ENCODE measurements around the gene DLEU7. TPM values are rescaled to one million over a fixed set of nuclear protein-coding genes. Genes with fewer than 3 reads are reported as not detected.

DLEU7 gene
- total RNA-seq, 2 donors from 2014 or later = 0.20 TPM; not detected in 1

DNA sequence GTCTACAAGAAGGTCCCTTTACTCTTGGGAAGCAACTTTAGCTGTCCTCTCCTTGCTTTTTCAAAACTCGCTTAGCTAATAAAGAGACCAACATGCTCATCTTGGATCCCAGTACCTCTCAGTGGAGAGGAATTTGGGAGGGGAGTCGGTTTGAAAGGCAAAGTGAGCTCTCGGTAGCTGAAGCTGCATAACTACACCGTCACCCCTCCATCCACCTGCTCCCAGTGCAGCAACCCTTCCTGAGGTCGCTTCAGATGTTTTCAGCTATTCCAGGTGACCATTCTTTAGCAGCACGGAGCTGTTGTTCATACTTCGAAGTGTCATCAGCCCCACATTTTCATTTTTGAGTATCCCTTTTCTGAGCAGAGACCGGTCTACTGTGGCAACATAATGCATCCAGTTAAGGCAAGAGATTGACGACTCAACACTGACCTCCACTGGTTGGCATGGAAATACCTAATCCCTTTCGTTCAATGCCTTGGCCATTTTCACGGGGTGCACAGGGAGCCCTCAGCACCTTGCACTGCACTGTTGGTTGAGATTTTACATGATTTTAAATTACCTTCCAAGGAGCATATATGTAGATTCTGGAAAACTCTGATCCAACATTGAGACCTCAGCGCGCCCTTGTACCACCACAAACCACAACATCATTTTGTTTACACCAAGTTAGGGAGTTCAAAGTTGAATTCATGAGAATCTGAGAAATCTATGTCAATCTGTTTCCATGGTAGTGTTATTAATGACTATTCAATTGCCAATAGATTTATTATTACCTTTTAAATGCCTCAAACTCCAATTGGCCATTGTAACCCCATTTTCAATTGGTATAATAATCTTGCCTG lies 42.2 kb downstream of the DLEU7 start:
- intact Hi-C loops (cut with DNase I, micrococcal nuclease) = no loop called here
- ATAC-seq (peak; percentile 89), DNase-seq (peak; percentile 42 to 44)

DNA sequence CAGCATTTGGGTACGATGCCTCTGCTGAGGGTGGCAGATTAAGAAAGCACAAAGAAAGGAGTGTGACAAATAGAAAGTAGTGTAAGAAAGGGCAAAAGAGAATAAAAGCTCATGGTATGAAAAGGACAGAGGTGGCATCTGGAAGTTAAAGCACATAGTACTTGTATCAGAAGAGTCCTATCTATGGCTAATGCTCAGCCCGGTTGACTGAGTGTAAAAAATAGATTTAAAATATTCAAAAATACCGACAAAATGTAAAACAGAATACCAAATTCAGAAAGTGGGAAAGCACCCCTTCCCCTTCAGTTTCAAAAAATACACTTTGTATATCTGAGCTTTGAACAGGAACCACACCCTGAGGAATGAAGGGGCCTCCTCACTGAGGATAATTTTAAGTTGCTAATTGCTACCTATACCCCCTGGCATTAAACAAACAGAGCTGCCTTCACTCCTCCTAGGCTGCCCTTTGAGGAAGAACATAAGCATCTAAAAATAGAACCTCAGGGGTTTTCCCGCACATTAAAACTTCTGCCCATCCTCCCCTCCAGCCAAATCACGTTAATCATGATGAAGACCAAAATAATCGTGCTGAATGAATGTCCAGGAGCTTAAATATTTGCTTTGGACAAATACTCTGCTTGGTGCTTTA lies 43.3 kb downstream of the DLEU7 start:
- ATAC-seq = no peak
- no peak for DNase-seq
- intact Hi-C loops (cut with DNase I, micrococcal nuclease) = no loop called here

DNA sequence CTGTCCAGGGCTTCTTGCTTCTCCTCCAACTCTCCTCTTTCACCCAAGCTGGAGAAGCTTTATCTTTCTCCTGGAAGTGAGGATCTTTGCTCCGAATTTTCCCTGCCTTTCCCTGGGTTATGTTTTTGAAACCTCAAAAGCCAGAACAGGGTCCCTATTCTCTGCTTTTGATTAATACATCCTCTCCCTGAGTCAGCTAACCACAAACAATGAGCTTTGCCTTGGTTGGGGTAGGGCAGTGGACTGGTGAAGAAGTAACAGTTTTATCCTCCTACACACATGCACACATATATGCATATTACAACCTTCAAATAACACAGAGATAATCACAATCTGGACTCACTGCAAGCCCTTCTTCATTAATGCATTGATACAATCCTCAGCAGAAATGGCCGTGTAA lies 44.6 kb downstream of the DLEU7 start:
- no peak for ATAC-seq
- intact Hi-C loops (cut with DNase I, micrococcal nuclease) = no loop called here

DNA sequence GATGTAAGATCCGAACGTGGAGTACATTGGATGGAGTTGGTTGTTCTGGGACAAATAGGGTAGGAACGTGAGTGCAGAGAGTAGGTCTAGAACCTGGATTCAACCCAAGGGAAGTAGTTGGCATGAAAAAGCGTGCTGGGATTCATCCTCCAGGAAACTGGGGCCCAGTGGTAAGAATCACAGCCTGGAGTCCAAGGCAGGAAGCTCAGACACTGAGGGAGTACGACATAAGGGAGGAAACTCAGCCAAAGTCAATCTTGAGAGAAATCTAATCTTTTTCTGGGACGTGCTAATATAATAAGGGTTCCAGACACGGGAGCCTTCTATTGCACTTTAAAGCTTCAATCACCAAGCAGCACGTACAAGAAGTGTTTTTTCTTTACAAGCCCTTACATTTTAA lies 46.4 kb downstream of the DLEU7 start:
- intact Hi-C loops (cut with DNase I, micrococcal nuclease) = no loop called here
- DNase-seq (no peak), ATAC-seq (no peak)

More for the DNA sequence above, 44.6 kb downstream of the DLEU7 start:
- no peak for DNase-seq

DNA sequence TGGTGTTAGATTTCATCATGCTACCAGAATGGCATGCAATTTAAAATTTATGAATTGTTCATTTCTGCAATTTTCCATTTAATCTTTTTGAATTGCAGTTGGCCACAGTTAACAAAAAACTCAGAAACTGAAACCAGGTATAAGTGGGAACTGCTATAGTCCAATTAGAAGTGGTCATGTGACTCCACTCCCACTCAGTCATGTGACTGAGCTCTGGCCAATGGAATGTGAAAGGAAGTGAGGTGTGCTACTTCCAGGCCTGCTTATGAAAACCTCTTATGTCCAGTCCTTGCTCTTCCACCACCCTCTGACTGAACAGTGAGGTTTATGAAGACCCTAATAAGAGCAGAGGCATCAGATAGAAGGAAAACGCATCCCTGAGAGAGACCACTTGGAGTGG lies 47.0 kb downstream of the DLEU7 start:
- ATAC-seq (no peak), DNase-seq (no peak)
- intact Hi-C loops (cut with DNase I, micrococcal nuclease) = no loop called here

DNA sequence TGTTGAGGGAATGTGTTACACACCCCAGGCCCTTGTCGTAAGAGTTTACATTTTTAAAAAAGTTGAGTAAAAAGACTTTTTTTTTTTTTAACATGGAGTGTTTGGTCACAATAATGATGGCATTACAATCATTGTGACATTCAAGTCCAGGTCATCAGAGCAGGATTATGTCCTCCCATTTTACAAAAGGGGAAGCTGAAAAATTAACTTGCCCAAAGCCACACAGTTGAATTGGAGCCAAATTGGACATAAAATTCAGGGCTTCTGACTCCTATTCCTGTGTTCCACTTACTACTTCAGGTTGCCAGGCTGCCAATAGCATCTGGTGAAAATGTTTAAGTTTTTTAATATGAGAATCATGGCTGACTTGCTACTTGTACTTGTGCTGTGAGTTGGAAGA lies 49.3 kb downstream of the DLEU7 start:
- DNase-seq = no peak
- ATAC-seq = no peak
- intact Hi-C loops (cut with DNase I, micrococcal nuclease) = no loop called here

DNA sequence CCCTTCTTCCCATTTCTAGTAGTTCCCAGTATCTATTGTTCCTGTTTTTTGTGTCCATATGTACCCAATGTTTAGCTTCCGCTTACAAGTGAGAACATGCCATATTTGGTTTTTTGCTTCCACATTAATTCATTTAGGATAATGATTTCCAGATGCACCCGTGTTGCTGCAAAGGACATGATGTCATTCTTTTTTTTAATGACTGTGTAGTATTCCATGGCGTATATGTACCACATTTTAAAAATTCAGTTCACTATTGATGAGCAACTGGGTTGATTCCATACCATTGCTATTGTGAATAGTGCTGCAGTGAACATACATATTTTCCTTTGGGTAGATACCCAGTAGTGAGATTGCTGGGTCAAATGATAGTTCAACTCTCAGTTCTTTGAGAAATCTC lies 50.5 kb downstream of the DLEU7 start:
- no peak for ATAC-seq
- intact Hi-C loops (cut with DNase I, micrococcal nuclease) = no loop called here

DNA sequence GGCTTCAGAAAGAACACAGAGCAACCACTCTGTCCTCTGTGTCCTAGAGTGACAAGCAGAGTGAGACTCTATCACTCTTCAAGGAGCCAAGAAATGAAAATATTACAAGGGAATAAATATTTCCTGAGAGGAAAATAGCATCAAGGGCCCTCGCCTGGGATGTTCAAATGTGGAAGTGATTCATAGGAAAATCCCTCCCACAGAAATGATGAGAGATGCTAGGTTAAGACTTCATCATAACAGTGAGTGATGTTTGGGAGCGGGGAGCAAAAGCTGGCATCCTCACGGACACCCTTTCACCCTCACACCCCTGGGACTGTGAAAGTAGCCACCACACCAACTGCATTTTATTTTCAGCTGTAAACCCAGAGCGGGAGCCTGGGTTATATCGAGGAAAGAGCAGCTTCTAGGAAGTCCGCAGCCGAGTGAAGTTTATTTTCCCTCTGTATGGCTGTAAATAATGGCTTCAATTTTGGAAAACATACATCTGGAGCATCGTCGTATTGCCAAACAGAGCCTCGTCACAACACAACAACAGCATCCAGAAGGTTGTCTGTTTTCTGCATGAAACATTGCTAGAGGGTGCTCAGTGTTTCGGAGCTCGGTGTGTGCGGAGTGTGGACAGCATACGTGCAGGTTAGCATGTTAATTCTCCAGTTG lies 54.8 kb downstream of the DLEU7 start:
- no peak for DNase-seq
- no peak for ATAC-seq
- intact Hi-C loops (cut with DNase I, micrococcal nuclease) = no loop called here

More for the DNA sequence above, 50.5 kb downstream of the DLEU7 start:
- no peak for DNase-seq

DNA sequence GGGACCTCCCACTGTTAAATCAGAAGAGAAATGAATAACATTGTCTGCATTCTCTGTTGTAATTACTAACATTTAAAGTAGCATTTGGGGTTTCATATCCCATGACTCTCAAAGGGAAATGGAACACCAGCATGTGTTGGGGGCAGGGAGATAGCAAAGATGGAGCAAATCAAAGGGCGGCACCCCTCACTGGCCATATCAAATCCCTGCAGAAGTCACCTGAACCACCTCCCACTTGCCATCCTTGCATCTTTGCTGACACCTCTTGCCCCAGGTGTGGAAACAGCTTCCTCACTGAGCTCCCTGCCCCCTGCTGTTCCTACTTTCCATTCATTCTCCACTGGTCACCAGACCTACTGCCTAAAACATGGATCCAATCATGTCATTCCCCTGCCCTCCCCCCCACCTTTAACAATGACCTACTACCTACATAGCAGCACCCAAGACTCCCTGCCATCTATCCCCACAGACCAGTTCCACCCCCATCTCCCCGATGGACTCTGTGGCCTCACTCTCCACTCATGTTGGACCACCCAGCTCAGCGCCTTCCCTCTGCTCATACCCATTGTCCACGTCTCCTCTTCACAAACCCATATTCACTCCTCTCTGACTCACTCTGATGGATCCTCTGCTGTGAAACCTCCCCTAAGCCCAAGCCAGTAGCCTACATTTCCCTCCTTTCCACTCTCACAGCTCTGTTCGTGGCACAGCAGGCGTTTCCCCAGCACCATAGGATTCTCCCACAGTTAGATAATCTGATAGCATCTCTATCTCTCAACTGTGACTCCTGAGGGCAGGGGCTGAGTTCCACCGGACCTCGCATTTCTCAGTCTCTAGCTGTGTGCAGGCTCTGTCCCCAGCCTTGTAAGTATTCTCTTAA lies 55.9 kb downstream of the DLEU7 start:
- DNase-seq = no peak
- ATAC-seq = no peak
- intact Hi-C loops (cut with DNase I, micrococcal nuclease) = no loop called here

DNA sequence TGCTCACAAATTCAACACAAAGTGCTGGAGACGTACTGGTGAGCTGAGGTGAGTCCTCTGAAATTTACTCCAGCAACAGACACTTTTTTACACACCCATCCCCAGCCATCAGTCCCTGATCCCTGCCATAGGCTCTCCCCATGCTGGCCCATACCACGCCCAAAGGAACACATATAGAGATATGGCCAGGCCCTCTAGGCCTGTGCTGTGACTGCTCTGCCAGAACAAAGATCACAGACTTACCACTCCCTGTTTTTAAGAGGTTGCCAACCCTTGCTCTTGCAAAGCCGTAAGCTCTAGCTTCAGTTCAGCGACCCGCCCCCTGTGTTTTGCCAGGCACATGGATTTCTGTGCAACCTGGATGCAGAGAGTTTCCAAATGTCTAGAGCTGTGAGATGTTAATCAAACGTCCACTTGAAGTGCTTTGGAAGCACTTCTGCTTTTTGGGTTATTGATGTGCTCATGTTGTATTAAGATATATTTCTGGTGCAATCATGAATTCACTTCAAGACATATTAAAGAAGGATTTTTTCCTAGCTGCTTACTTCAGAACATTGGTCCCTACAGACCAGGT lies 59.7 kb downstream of the DLEU7 start:
- no peak for DNase-seq
- ATAC-seq = peak; percentile 42
- intact Hi-C loops (cut with DNase I, micrococcal nuclease) = no loop called here

DNA sequence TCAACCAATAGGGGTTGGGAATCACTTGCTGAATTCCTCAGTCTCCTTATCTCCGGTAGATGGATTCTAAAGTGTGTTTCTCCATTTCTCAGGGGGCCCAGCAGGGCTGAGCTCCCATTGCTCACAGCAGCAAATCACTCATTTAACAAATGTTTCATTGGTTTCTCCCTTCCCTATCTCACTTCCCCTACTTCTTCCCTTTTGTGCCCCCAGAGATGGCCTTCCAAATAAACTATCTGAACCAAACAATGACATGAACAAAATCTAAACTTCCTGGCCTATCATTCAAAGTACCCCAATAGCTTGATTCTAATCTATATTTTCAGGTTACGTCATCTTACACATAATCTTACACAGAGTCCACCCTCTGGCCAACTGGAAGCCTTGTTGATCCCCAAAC lies 60.4 kb downstream of the DLEU7 start:
- no peak for ATAC-seq
- intact Hi-C loops (cut with DNase I, micrococcal nuclease) = no loop called here
- no peak for DNase-seq

DNA sequence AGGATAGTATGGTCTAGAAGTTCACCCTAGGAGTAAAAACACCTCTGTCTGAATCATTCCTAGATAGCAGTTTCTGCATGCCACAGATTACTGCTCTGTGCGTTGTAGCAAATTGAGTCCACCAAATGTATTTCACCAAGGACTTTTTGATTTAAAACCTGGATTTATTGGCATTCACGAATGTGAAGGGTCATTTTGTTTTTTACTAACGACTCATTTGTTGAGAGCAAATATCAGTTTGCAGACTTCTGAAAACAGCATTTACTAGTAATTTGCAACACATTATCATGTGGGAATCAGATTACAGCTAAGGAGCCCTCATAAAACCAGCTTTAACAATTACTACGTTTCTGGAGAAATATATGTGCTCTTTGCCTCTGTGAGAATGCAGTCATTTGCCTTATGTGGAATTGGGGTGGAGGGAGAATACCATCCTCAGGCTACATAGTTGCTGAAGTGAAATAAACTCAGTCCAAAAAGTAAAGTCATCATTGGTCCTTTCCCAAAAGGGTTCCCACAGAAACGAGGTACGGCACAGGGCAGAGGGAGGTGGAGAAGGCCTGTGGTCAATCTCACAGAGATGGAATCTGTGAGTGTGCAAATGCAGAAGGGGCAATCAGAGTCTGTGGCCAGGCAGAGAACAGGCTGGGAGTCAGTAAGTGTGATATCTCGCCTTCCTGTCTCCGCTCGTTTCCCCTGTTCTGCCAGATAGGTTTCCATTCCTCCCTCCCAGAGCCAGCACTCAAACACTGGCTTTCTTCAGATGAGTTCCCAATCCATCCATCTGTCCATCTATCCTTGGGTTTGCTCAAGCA lies 63.1 kb downstream of the DLEU7 start:
- DNase-seq (no peak), ATAC-seq (no peak)
- intact Hi-C loops (cut with DNase I, micrococcal nuclease) = no loop called here

DNA sequence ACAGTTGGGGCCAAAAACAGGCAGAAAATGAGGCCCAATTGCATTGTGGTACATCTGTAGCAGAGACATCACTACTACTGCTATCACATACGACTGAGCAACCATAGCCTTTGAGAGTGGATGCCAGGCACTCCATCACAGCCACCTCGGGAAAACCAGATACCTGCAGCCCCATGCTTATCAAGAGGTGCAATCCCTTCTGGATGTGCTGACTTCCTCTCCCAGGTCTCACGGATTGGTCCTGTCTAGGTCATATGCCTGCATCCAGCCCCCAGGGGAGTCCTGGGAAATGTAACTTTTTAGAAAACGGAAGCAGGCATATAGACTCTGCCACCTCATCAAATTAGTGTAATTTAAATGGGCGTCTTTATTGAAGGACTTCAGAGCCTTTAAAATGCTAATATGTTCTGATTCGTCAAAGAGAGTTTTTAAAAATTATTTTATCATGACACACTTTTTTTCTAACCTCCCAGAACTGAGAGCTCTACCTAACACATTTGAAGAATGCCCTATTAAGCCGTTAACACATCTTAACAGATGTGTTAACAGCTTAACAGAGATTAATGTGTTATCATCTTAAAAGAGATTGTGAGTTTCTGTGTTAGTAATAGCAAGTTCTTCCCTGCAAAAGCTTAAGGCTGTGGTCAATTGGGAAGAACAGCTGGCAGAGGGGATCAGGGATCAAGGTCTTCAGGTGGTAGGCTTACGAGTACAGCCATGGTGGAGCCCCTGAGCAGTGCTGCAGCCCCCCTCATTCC lies 63.9 kb downstream of the DLEU7 start:
- DNase-seq = no peak
- intact Hi-C loops (cut with DNase I, micrococcal nuclease) = no loop called here
- ATAC-seq = no peak

Measured in left colon (tissue), 2 donors.